Measurements from ENCODE around the gene TMEM17.

TMEM17 gene

GRCh38 chr2:62452701-62453454 is 53.1 kb downstream of the TMEM17 start:
- DNase-seq = no peak

GRCh38 chr2:62450716-62451191 is 55.2 kb downstream of the TMEM17 start:
- no peak for DNase-seq

Data from stimulated activated CD4-positive, alpha-beta T cell treated with anti-CD3 and anti-CD28 coated beads, Interleukin-1b, Interleukin-23, amount 100 ng/mL, for 48 hours (primary cell).